Superior temporal gyrus (tissue), 1 donor: ENCODE data around the gene TMEM187.

Experiments used
- DNase-seq: peaks from one replicate; pipeline ENCODE4 v3.0.0-alpha.2; 2016; ENCODE audit errors: extremely low spot score

Gene TMEM187

GRCh38 chrX:154000051-154000450 lies 27.5 kb downstream of the TMEM187 start:
- no peak for DNase-seq

GRCh38 chrX:154002215-154002719 lies 29.7 kb downstream of the TMEM187 start:
- DNase-seq = peak; percentile 49

- DNase-seq = no peak
These were observed 31.8 kb downstream of the TMEM187 start for GRCh38 chrX:154004315-154004714.

GRCh38 chrX:154006947-154007346 lies 34.4 kb downstream of the TMEM187 start:
- no peak for DNase-seq

GRCh38 chrX:154008521-154008920 lies 36.0 kb downstream of the TMEM187 start:
- DNase-seq = no peak

- no peak for DNase-seq
These were observed 38.0 kb downstream of the TMEM187 start for GRCh38 chrX:154010330-154011087.

- DNase-seq = no peak
These were observed 39.1 kb downstream of the TMEM187 start for GRCh38 chrX:154011376-154012335.

GRCh38 chrX:154012336-154012991 lies 39.9 kb downstream of the TMEM187 start:
- DNase-seq = no peak

- no peak for DNase-seq
These were observed 40.5 kb downstream of the TMEM187 start for GRCh38 chrX:154013001-154013421.

- peak; percentile 59 for DNase-seq
These were observed 41.2 kb downstream of the TMEM187 start for GRCh38 chrX:154013614-154014360.

GRCh38 chrX:154014429-154015380 lies 42.2 kb downstream of the TMEM187 start:
- no peak for DNase-seq

- DNase-seq = no peak
These were observed 43.2 kb downstream of the TMEM187 start for GRCh38 chrX:154015581-154016264.

- no peak for DNase-seq
These were observed 44.0 kb downstream of the TMEM187 start for GRCh38 chrX:154016366-154017076.

- DNase-seq = no peak
These were observed 45.4 kb downstream of the TMEM187 start for GRCh38 chrX:154017766-154018517.

GRCh38 chrX:154018518-154019060 lies 46.0 kb downstream of the TMEM187 start:
- DNase-seq = no peak

- no peak for DNase-seq
These were observed 46.6 kb downstream of the TMEM187 start for GRCh38 chrX:154019061-154019621.
